PC-3 (cell line): ENCODE measurements around the gene ABCF3. TPM values are rescaled to one million over a fixed set of nuclear protein-coding genes. Genes with fewer than 3 reads are reported as not detected.
"Not testable (repeated sequence)": the region's sequence is repeated elsewhere in the genome, so short reads cannot be mapped to it uniquely, and the experiment has no call there.

Experiments used
- ATAC-seq: fragments of 200-7000 bp; cut with Tn5 transposase; 2 replicates; pipeline ENCODE4 v1.9.1; 2020; ENCODE audit warnings: mild to moderate bottlenecking, moderate library complexity
- BruUV-seq: library from RNA; stranded (reverse); fragments of 400-500 nt; replicated peaks from 2 replicates; lab custom pipeline; 2021; lab: Mats Ljungman, UMichigan
- CTCF ChIA-PET: fragments of 300-600 bp; sonication (Branson Sonifier 250); formaldehyde crosslinking; loops from one replicate; lab custom pipeline; 2022; ENCODE audit warnings: antibody characterized with exemption; lab: Charles Lee
- POLR2A ChIA-PET: fragments of 300-600 bp; sonication (Branson Sonifier 250); formaldehyde crosslinking; loops from one replicate; lab custom pipeline; 2022; ENCODE audit warnings: antibody characterized with exemption; ENCODE audit not compliant: unreplicated experiment; lab: Charles Lee
- DNase-seq: peaks from one replicate; pipeline ENCODE4 v3.0.0-alpha.2; 2015
- H2AFZ ChIP-seq: fragments of 300-600 bp; sonication (generic); 2 replicates; pipeline ENCODE4 v1.6.0; 2016; ENCODE audit warnings: antibody characterized with exemption, low read length
- H3F3A ChIP-seq: fragments of 300-600 bp; sonication (generic); one replicate; pipeline ENCODE4 v1.6.0; 2017; ENCODE audit warnings: antibody characterized with exemption, low read length, control low read depth, mild to moderate bottlenecking; ENCODE audit not compliant: unreplicated experiment
- H3K27ac ChIP-seq: fragments of 300-600 bp; sonication (generic); 2 replicates; pipeline ENCODE4 v1.5.1; 2016; ENCODE audit warnings: mild to moderate bottlenecking, low read length
- H3K27me3 ChIP-seq: fragments of 300-600 bp; sonication (generic); 2 replicates; pipeline ENCODE4 v1.6.1; 2016; ENCODE audit warnings: low read length, mixed read lengths
- H3K36me3 ChIP-seq: fragments of 300-600 bp; sonication (generic); 2 replicates; pipeline ENCODE4 v1.6.1; 2016; ENCODE audit warnings: low read depth, mixed run types, low read length, mixed read lengths
- H3K4me1 ChIP-seq: fragments of 300-600 bp; sonication (generic); 2 replicates; pipeline ENCODE4 v1.5.1; 2016; ENCODE audit warnings: low read length; ENCODE audit not compliant: insufficient read depth
- H3K4me2 ChIP-seq: fragments of 300-600 bp; sonication (generic); 2 replicates; pipeline ENCODE4 v1.6.0; 2016; ENCODE audit warnings: low read length
- H3K4me3 ChIP-seq: fragments of 300-600 bp; sonication (generic); 2 replicates; pipeline ENCODE4 v1.5.1; 2016; ENCODE audit warnings: mild to moderate bottlenecking, low read length, mixed read lengths
- H3K79me2 ChIP-seq: fragments of 300-600 bp; sonication (generic); 2 replicates; pipeline ENCODE4 v1.6.1; 2017; ENCODE audit warnings: low read length, mixed read lengths
- H3K9ac ChIP-seq: fragments of 300-600 bp; sonication (generic); 2 replicates; pipeline ENCODE4 v1.6.0; 2016; ENCODE audit warnings: mild to moderate bottlenecking, low read length
- H3K9me2 ChIP-seq: fragments of 300-600 bp; sonication (generic); replicated peaks from 2 replicates; pipeline ENCODE4 v1.6.1; 2016; ENCODE audit warnings: mixed run types, low read length, mixed read lengths
- H3K9me3 ChIP-seq: fragments of 300-600 bp; sonication (generic); 2 replicates; pipeline ENCODE4 v1.6.1; 2016; ENCODE audit warnings: low read length, mixed read lengths
- H4K20me1 ChIP-seq: fragments of 300-600 bp; sonication (generic); 2 replicates; pipeline ENCODE4 v1.6.1; 2016; ENCODE audit warnings: low read length, mixed read lengths
- EZH2 ChIP-seq: fragments of 300-600 bp; sonication (generic); IDR thresholded peaks from one replicate; pipeline ENCODE4 v1.6.1; 2017; ENCODE audit warnings: antibody characterized with exemption, mild to moderate bottlenecking, low read length; ENCODE audit not compliant: unreplicated experiment
- EZH2phosphoT487 ChIP-seq: fragments of 300-600 bp; sonication (generic); IDR thresholded peaks from 2 replicates; pipeline ENCODE4 v1.6.1; 2018; ENCODE audit warnings: mild to moderate bottlenecking, antibody characterized with exemption, low read length, borderline replicate concordance
- intact Hi-C: fragments of 100-400 bp; cut with micrococcal nuclease; formaldehyde crosslinking; loops from 2 replicates; pipeline ENCODE4 v1.9.0; 2023
- total RNA-seq: library from RNA; depleted of rRNA; stranded (reverse); fragments of >200 nt; gene quantifications from 2 replicates; pipeline ENCODE4 v1.2.3, GENCODE V29; 2014
- TF ChIP-seq, protein P1 (sequence below): fragments of 300-600 bp; sonication (generic); conservative IDR thresholded peaks from 2 replicates; pipeline ENCODE4 v1.5.1; 2017; ENCODE audit warnings: antibody characterized with exemption, low read depth, mild to moderate bottlenecking, low read length

ABCF3 gene
- total RNA-seq, 1 experiment from 2014 or later: 85.5 TPM

DNA sequence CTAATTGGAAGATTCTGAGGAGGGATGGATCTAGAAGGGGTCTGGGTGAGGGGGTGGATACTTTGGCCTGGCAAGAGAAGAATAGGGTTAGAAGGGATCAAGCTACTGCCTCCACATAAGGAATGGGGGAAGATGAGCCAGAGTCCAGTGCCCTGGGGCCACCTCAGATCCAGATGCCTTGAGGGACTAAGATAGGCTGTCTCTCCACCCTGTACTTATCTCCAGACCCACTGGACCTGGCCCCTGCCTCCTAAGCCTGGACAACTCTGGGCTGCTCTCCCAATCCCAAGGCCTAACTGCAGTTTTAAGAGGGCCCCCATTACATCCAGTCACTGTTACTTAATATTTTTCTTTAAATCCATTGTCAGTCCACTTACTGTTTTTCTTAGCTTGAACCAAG lies 28.8 kb upstream of the ABCF3 start:
- POLR2A ChIA-PET: interaction anchor here (0.6 kb wide), 1 partner anchor 23 kb away, joined by 6 read pairs; no protein-coding TSS in a partner anchor
- H3K4me2 ChIP-seq: peak overlapping the region; percentile 95
- ATAC-seq (no peak), DNase-seq (no peak)
- no peaks in the 10 kb centered on the region for H3K27me3 ChIP-seq
- TF ChIP-seq EZH2phosphoT487 (no peak), EZH2 (no peak)
- TF ChIP-seq, protein P1, sequence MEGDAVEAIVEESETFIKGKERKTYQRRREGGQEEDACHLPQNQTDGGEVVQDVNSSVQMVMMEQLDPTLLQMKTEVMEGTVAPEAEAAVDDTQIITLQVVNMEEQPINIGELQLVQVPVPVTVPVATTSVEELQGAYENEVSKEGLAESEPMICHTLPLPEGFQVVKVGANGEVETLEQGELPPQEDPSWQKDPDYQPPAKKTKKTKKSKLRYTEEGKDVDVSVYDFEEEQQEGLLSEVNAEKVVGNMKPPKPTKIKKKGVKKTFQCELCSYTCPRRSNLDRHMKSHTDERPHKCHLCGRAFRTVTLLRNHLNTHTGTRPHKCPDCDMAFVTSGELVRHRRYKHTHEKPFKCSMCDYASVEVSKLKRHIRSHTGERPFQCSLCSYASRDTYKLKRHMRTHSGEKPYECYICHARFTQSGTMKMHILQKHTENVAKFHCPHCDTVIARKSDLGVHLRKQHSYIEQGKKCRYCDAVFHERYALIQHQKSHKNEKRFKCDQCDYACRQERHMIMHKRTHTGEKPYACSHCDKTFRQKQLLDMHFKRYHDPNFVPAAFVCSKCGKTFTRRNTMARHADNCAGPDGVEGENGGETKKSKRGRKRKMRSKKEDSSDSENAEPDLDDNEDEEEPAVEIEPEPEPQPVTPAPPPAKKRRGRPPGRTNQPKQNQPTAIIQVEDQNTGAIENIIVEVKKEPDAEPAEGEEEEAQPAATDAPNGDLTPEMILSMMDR: no peak
- CTCF ChIA-PET: no interaction called here
- no peaks in the 10 kb centered on the region for H3K9me3 ChIP-seq
- peaks cover 59% of the 10 kb centered on the region for H3K79me2 ChIP-seq
- no peaks in the 10 kb centered on the region for H3F3A ChIP-seq
- BruUV-seq: no TSS peak
- H3K36me3 ChIP-seq: no peaks in the 10 kb centered on the region; the same call in 1 of the 2 replicates
- H3K4me1 ChIP-seq: peaks cover 22% of the 10 kb centered on the region
- H3K27ac ChIP-seq: no peak overlapping the region
- H2AFZ ChIP-seq: no peak overlapping the region
- H3K4me3 ChIP-seq: peak overlapping the region; percentile 90
- peaks cover 9% of the 10 kb centered on the region for H4K20me1 ChIP-seq
- intact Hi-C loops: loop anchor here (2.0 kb wide), 1 partner anchor 18 kb away; the partner anchor contains the start of gene AP2M1
- no peaks in the 10 kb centered on the region for H3K9me2 ChIP-seq
- peak overlapping the region; percentile 81 for H3K9ac ChIP-seq

DNA sequence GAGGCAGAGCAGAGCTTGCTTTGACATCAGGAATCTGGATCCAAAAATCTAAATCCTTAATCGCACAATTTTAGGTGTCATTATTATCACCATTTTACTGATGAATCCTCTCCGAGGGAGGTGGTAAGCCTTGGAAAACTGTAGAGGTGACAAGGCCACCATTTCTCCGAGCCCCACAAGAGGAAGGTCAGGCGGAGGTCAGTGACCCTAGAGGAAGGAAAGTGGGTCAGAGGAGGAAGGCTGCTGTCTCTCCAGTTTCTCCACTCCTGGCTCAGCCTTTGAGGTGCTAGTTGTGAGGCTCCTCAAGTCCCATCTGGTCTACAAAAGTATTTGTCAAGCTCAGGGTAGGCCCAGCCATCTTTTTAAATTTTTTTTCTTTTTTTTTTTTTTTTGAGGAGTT lies 27.6 kb upstream of the ABCF3 start:
- Histone ChIP-seq H3F3A (no peaks in the 10 kb centered on the region), H3K27ac (no peak overlapping the region), H3K9me2 (no peaks in the 10 kb centered on the region), H3K9me3 (no peaks in the 10 kb centered on the region), H2AFZ (no peak overlapping the region), H3K9ac (no peak overlapping the region), H3K4me1 (peaks cover 22% of the 10 kb centered on the region), H3K79me2 (peaks cover 70% of the 10 kb centered on the region), H4K20me1 (peaks cover 9% of the 10 kb centered on the region), H3K27me3 (no peaks in the 10 kb centered on the region), H3K4me3 (no peak overlapping the region), H3K4me2 (no peak overlapping the region; the same call in 1 of the 2 replicates), H3K36me3 (no peaks in the 10 kb centered on the region; the same call in 1 of the 2 replicates)
- DNase-seq (no peak), ATAC-seq (no peak)
- intact Hi-C loops: no loop called here
- BruUV-seq: no TSS peak
- ChIA-PET POLR2A (no interaction called here), CTCF (no interaction called here)
- TF ChIP-seq, protein P1: no peak
- TF ChIP-seq EZH2phosphoT487: no peak
- no peak for TF ChIP-seq EZH2

DNA sequence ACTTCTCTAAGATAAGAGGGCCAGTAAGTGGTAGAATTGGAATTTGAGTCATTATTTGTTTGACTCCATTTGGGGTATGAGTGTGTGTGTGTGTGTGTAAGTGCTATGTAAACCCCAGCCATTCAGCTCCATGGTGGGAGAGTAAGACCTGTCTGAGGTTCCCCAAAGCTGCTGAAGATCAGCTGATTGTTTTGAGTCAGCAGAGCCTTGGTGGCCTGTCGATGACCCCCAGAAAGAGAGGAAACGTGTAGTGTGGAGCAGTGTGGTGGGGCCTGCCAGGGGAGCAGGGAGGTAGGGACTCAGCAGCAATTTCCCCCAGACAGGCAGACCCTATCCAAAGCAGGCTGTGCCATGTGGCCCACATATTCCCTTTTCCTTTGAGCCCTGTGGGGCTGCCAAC lies 25.5 kb upstream of the ABCF3 start:
- H4K20me1 ChIP-seq: peaks cover 9% of the 10 kb centered on the region
- no peaks in the 10 kb centered on the region for H3K27me3 ChIP-seq
- H3K9ac ChIP-seq: peak overlapping the region; percentile 32
- CTCF ChIA-PET: interaction anchor here (0.6 kb wide), 1 partner anchor 262 kb away, joined by 3 read pairs; no protein-coding TSS in a partner anchor
- no peaks in the 10 kb centered on the region for H3K9me3 ChIP-seq
- peak overlapping the region; percentile 80 for H3K27ac ChIP-seq
- no peaks in the 10 kb centered on the region for H3K9me2 ChIP-seq
- intact Hi-C loops: no loop called here
- peaks cover 22% of the 10 kb centered on the region for H3K4me1 ChIP-seq
- TF ChIP-seq, protein P1: no peak
- TF ChIP-seq EZH2phosphoT487 (no peak), EZH2 (no peak)
- POLR2A ChIA-PET: no interaction called here
- no peak overlapping the region for H3K4me3 ChIP-seq
- ATAC-seq (peak; percentile 26; the same call in 1 of the 2 replicates), DNase-seq (peak; percentile 72)
- no TSS peak for BruUV-seq
- H3K4me2 ChIP-seq: peak overlapping the region; percentile 56
- H3K79me2 ChIP-seq: peaks cover 69% of the 10 kb centered on the region
- H3F3A ChIP-seq: no peaks in the 10 kb centered on the region
- H2AFZ ChIP-seq: no peak overlapping the region
- peaks cover 12% of the 10 kb centered on the region for H3K36me3 ChIP-seq

DNA sequence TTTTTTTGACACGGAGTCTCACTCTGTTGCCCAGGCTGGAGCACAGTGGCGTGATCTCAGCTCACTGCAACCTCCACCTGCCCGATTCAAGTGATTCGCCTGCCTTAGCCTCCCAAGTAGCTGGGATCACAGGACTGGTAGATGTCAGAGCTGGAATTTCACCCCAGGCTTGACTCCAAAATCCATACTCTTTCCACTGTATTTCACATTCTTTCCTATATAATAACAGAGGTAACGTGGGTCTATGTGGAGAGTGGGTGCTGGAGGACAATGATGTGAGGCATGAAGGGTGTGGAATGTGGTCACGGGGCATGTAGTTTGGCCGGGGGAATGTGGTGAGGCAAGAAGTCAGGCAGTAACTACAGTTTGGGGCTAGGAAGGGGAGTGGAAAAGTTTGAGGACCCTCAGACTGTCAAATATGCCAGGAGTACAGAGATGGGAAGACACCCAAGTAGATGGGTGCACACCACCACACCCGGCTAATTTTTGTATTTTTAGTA lies 23.4 kb upstream of the ABCF3 start:
- Histone ChIP-seq H3K79me2 (peaks cover 48% of the 10 kb centered on the region), H3K36me3 (peaks cover 29% of the 10 kb centered on the region), H3K4me1 (peaks cover 14% of the 10 kb centered on the region)
- ATAC-seq, H3K4me3 ChIP-seq, H2AFZ ChIP-seq, POLR2A ChIA-PET, H3K27me3 ChIP-seq, DNase-seq, H3F3A ChIP-seq, H3K9me3 ChIP-seq, H4K20me1 ChIP-seq, H3K27ac ChIP-seq, H3K4me2 ChIP-seq, intact Hi-C loops, CTCF ChIA-PET, H3K9me2 ChIP-seq, BruUV-seq, H3K9ac ChIP-seq: not testable (repeated sequence)
